DOHH2 (cell line): ENCODE results near the gene UQCRQ.

Source experiments
- H3F3A ChIP-seq: fragments of 200-600 bp; sonication (generic), shearing (Covaris generic); 2 replicates; pipeline ENCODE4 v1.6.0; 2016; ENCODE audit warnings: antibody characterized with exemption, mild to moderate bottlenecking; ENCODE audit not compliant: control insufficient read depth, insufficient read depth
- H3K27ac ChIP-seq: fragments of 200-600 bp; sonication (generic); 2 replicates; pipeline ENCODE4 v1.5.1; 2014; ENCODE audit warnings: low read depth, mild to moderate bottlenecking, low read length, moderate library complexity
- H3K27me3 ChIP-seq: fragments of 200-600 bp; sonication (generic); 2 replicates; pipeline ENCODE4 v1.6.1; 2014; ENCODE audit warnings: mild to moderate bottlenecking, low read length, mixed read lengths; ENCODE audit not compliant: control insufficient read depth
- H3K36me3 ChIP-seq: fragments of 200-600 bp; sonication (generic); 2 replicates; pipeline ENCODE4 v1.6.1; 2014; ENCODE audit warnings: mild to moderate bottlenecking, low read length, moderate library complexity, mixed read lengths; ENCODE audit not compliant: control insufficient read depth
- H3K4me1 ChIP-seq: fragments of 200-600 bp; sonication (generic); 2 replicates; pipeline ENCODE4 v1.6.1; 2014; ENCODE audit warnings: mild to moderate bottlenecking, low read length, mixed read lengths; ENCODE audit not compliant: control insufficient read depth
- H3K4me2 ChIP-seq: fragments of 200-600 bp; sonication (generic); 2 replicates; pipeline ENCODE4 v1.6.0; 2014; ENCODE audit warnings: mild to moderate bottlenecking, low read length, moderate library complexity
- H3K4me3 ChIP-seq: fragments of 200-600 bp; sonication (generic); 2 replicates; pipeline ENCODE4 v1.5.1; 2014; ENCODE audit warnings: mild to moderate bottlenecking, low read length, mixed read lengths
- H3K79me2 ChIP-seq: fragments of 200-600 bp; sonication (generic); 2 replicates; pipeline ENCODE4 v1.6.1; 2014; ENCODE audit warnings: mild to moderate bottlenecking, low read length, mixed read lengths; ENCODE audit not compliant: control insufficient read depth
- H3K9me2 ChIP-seq: fragments of 200-600 bp; sonication (generic); replicated peaks from 2 replicates; pipeline ENCODE4 v1.6.1; 2014; ENCODE audit warnings: mild to moderate bottlenecking, low read length, mixed read lengths; ENCODE audit not compliant: control insufficient read depth
- H3K9me3 ChIP-seq: fragments of 200-600 bp; sonication (generic); 2 replicates; pipeline ENCODE4 v1.6.1; 2014; ENCODE audit warnings: antibody characterized with exemption, low read length, mixed read lengths; ENCODE audit not compliant: control insufficient read depth, insufficient read depth
- H4K20me1 ChIP-seq: fragments of 200-600 bp; sonication (generic); 2 replicates; pipeline ENCODE4 v1.6.0; 2014; ENCODE audit warnings: low read depth, mild to moderate bottlenecking, antibody characterized with exemption, low read length, moderate library complexity; ENCODE audit not compliant: control insufficient read depth, insufficient read depth
- EZH2phosphoT487 ChIP-seq: fragments of 200-600 bp; sonication (generic); IDR thresholded peaks from 2 replicates; pipeline ENCODE4 v1.6.1; 2017; ENCODE audit warnings: borderline replicate concordance, mild to moderate bottlenecking, antibody characterized with exemption, low read length, moderate library complexity, mixed read lengths
- TF ChIP-seq, protein P1 (sequence below): fragments of 200-600 bp; sonication (generic); IDR thresholded peaks from one replicate; pipeline ENCODE4 v1.5.1; 2014; ENCODE audit warnings: antibody characterized with exemption, mild to moderate bottlenecking, low read depth, low read length; ENCODE audit not compliant: poor library complexity, severe bottlenecking

Gene UQCRQ

DNA sequence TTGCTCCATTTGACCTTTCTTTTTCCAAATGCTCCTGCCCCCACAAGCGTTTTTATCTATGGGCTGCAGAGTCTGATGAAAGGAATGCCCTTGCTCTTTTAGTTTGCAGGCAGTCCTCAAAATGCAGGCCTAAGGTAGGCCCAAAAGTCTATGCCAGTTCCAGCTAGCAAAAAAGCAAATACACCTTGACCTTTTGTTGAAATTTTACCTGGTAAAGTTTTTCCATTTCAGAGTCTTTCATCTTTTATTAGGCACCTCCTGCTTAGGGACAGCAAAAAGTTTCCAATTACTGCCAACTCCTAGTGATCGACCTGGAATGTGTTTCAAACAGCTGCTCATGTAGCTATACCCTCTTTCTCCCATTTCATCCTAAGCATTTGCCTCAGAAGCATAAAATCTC lies 4.4 kb downstream of the UQCRQ start:
- 0 out of 2 replicates have a peak, but pooled peaks cover 6% of the 10 kb centered on the region for H4K20me1 ChIP-seq
- no peaks in the 10 kb centered on the region for H3K9me2 ChIP-seq
- peaks cover 29% of the 10 kb centered on the region for H3K79me2 ChIP-seq
- H3K9me3 ChIP-seq = no peaks in the 10 kb centered on the region
- no peak for TF ChIP-seq EZH2phosphoT487
- TF ChIP-seq, protein P1, sequence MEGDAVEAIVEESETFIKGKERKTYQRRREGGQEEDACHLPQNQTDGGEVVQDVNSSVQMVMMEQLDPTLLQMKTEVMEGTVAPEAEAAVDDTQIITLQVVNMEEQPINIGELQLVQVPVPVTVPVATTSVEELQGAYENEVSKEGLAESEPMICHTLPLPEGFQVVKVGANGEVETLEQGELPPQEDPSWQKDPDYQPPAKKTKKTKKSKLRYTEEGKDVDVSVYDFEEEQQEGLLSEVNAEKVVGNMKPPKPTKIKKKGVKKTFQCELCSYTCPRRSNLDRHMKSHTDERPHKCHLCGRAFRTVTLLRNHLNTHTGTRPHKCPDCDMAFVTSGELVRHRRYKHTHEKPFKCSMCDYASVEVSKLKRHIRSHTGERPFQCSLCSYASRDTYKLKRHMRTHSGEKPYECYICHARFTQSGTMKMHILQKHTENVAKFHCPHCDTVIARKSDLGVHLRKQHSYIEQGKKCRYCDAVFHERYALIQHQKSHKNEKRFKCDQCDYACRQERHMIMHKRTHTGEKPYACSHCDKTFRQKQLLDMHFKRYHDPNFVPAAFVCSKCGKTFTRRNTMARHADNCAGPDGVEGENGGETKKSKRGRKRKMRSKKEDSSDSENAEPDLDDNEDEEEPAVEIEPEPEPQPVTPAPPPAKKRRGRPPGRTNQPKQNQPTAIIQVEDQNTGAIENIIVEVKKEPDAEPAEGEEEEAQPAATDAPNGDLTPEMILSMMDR = no peak
- H3K4me1 ChIP-seq = peaks cover 11% of the 10 kb centered on the region
- no peak overlapping the region for H3K4me3 ChIP-seq
- no peaks in the 10 kb centered on the region for H3K27me3 ChIP-seq
- no peak overlapping the region for H3K27ac ChIP-seq
- no peak overlapping the region for H3K4me2 ChIP-seq
- H3F3A ChIP-seq = peaks cover 19% of the 10 kb centered on the region
- H3K36me3 ChIP-seq = peaks cover 68% of the 10 kb centered on the region

DNA sequence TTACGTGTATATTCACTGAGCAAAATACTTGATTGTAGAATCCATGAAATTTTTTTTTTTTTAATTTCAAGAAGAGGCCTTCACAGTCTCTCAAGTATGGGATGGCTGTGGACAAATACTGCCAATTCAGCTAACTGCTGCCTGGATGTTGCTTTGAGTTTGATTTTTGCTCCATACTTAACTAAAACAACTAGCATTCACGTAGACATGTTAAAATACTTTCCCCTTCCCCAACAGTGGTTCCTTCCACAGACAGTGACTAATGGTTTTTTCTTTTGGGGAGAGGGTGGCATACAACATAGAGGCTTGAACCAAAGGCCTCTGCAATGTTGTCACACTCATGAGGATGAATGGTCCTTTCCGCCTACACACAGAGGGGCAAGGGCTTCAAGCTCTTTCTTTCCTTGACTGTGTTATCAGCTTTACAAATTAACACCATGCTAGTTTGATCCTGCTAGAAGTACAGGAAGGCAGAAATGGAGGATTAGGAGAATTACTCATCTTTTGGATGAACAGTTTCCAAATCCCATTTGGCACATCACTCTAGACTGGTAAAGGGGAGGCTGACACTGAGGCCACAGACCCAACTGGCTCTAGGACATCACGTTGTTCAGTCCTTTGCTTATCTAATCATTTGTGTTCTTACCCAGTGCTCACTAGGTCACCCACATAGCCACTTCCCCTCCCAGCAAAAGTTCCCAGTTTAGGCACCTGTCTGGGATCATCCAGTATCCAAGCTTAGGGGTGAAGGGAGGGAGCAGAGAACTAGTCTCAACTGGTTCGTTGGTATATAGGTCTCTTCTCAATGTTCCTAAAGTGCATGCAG lies 5.2 kb downstream of the UQCRQ start:
- no peak for TF ChIP-seq EZH2phosphoT487
- TF ChIP-seq, protein P1 = no peak
- no peak overlapping the region for H3K27ac ChIP-seq
- H3K9me3 ChIP-seq = no peaks in the 10 kb centered on the region
- no peaks in the 10 kb centered on the region for H3K27me3 ChIP-seq
- H3K4me1 ChIP-seq = peaks cover 8% of the 10 kb centered on the region
- H3K36me3 ChIP-seq = peaks cover 66% of the 10 kb centered on the region
- peaks cover 22% of the 10 kb centered on the region for H3K79me2 ChIP-seq
- H4K20me1 ChIP-seq = 0 out of 2 replicates have a peak, but pooled peaks cover 6% of the 10 kb centered on the region
- no peak overlapping the region for H3K4me2 ChIP-seq
- no peaks in the 10 kb centered on the region for H3K9me2 ChIP-seq
- peaks cover 19% of the 10 kb centered on the region for H3F3A ChIP-seq
- H3K4me3 ChIP-seq = no peak overlapping the region

DNA sequence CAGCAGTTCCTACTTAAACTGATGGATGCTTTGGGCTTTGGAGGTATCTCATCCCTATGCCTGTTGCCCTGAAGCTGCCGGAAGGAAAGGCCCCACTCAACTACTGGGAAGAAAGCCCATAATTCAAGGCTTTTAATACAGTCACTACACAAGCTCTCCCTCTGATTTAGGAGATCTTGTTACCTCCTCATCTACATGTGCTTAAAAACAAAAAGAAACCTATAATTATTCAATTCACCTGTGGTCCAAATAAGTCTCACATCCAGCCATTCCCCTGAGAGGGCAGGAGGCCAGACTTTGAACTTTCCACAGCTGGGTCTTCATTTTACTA lies 6.3 kb downstream of the UQCRQ start:
- peaks cover 1% of the 10 kb centered on the region for H3K4me1 ChIP-seq
- peaks cover 59% of the 10 kb centered on the region for H3K36me3 ChIP-seq
- H3K9me3 ChIP-seq = no peaks in the 10 kb centered on the region
- TF ChIP-seq, protein P1 = no peak
- no peak for TF ChIP-seq EZH2phosphoT487
- no peak overlapping the region for H3K27ac ChIP-seq
- no peak overlapping the region for H3K4me2 ChIP-seq
- H3K27me3 ChIP-seq = no peaks in the 10 kb centered on the region
- no peak overlapping the region for H3K4me3 ChIP-seq
- H3F3A ChIP-seq = peaks cover 19% of the 10 kb centered on the region
- H3K79me2 ChIP-seq = peaks cover 11% of the 10 kb centered on the region
- H4K20me1 ChIP-seq = 0 out of 2 replicates have a peak, but pooled peaks cover 3% of the 10 kb centered on the region
- H3K9me2 ChIP-seq = no peaks in the 10 kb centered on the region
